8988T (cell line): Measurements from ENCODE around the gene CCDC201.

Experiments used
- DNase-seq: peaks from one replicate; pipeline ENCODE4 v3.0.0; 2011

The CCDC201 gene

GRCh38 chr7:45873035-45873354 is at the start of gene CCDC201:
CCDC201 (minus strand) TSS chr7:45873082; CDS start chr7:45873007, 75 bp downstream.
- no peak for DNase-seq

- no peak for DNase-seq
Measured at GRCh38 chr7:45921699-45922519, 49.0 kb upstream of the CCDC201 start.

- DNase-seq, result no peak
Measured at GRCh38 chr7:45921381-45921698, 48.5 kb upstream of the CCDC201 start.

- DNase-seq, result no peak
Measured at GRCh38 chr7:45920502-45921380, 47.9 kb upstream of the CCDC201 start, which contains the start of gene IGFBP3. IGFBP3 (minus strand) TSS chr7:45921272; CDS start chr7:45921140, 132 bp downstream.

- DNase-seq, result no peak
Measured at GRCh38 chr7:45919993-45920459, 47.1 kb upstream of the CCDC201 start.

- DNase-seq, result no peak
Measured at GRCh38 chr7:45919231-45919784, 46.4 kb upstream of the CCDC201 start.

GRCh38 chr7:45918556-45918955 is 45.7 kb upstream of the CCDC201 start:
- DNase-seq, result no peak

GRCh38 chr7:45917658-45918057 is 44.8 kb upstream of the CCDC201 start:
- peak; percentile 75 for DNase-seq

- no peak for DNase-seq
Measured at GRCh38 chr7:45917064-45917463, 44.2 kb upstream of the CCDC201 start.

GRCh38 chr7:45915606-45916005 is 42.7 kb upstream of the CCDC201 start:
- DNase-seq, result no peak

GRCh38 chr7:45914911-45915310 is 42.0 kb upstream of the CCDC201 start:
- DNase-seq, result no peak

- DNase-seq, result no peak
Measured at GRCh38 chr7:45912972-45913371, 40.1 kb upstream of the CCDC201 start.

GRCh38 chr7:45911311-45911710 is 38.4 kb upstream of the CCDC201 start:
- no peak for DNase-seq

GRCh38 chr7:45910855-45911254 is 38.0 kb upstream of the CCDC201 start:
- DNase-seq, result no peak

GRCh38 chr7:45909561-45909960 is 36.7 kb upstream of the CCDC201 start:
- DNase-seq, result no peak

- DNase-seq, result no peak
Measured at GRCh38 chr7:45902820-45903219, 29.9 kb upstream of the CCDC201 start.

GRCh38 chr7:45901566-45901965 is 28.7 kb upstream of the CCDC201 start:
- no peak for DNase-seq

GRCh38 chr7:45898222-45898621 is 25.3 kb upstream of the CCDC201 start:
- no peak for DNase-seq

GRCh38 chr7:45897042-45897690 is 24.3 kb upstream of the CCDC201 start:
- DNase-seq, result no peak

- no peak for DNase-seq
Measured at GRCh38 chr7:45894665-45895062, 21.8 kb upstream of the CCDC201 start.

GRCh38 chr7:45893996-45894664 is 21.2 kb upstream of the CCDC201 start:
- DNase-seq, result no peak

GRCh38 chr7:45893374-45893995 is 20.6 kb upstream of the CCDC201 start:
- DNase-seq, result no peak
